B cell (primary cell): Measurements from ENCODE around the gene STUM. TPM values are rescaled to one million over a fixed set of nuclear protein-coding genes. Genes with fewer than 3 reads are reported as not detected.
"Not testable (repeated sequence)": the region's sequence is repeated elsewhere in the genome, so short reads cannot be mapped to it uniquely, and the experiment has no call there.

ENCODE experiments used
- ATAC-seq: fragments of 200-7000 bp; cut with Tn5 transposase; one replicate; pipeline ENCODE4 v1.10.0; 2021; ENCODE audit warnings: low read depth, mild to moderate bottlenecking, moderate number of reproducible peaks, moderate library complexity
- CTCF ChIA-PET: fragments of 350-600 bp; sonication (Branson Sonifier 250); formaldehyde crosslinking; loops from one replicate; lab custom pipeline; 2021; ENCODE audit warnings: antibody characterized with exemption, inconsistent platforms; lab: Charles Lee
- POLR2A ChIA-PET: fragments of 350-600 bp; sonication (Branson Sonifier 250); formaldehyde crosslinking; loops from one replicate; lab custom pipeline; 2021; ENCODE audit warnings: antibody characterized with exemption; lab: Charles Lee
- DNase-seq: peaks from one replicate; pipeline ENCODE4 v3.0.0; 2013
- H2AFZ ChIP-seq: 2 replicates; pipeline ENCODE4 v1.6.1; 2012; ENCODE audit warnings: mild to moderate bottlenecking, low read depth, low read length; ENCODE audit not compliant: insufficient read depth, poor library complexity, severe bottlenecking
- H3K27ac ChIP-seq, 2 donors: 1 replicate in 1 of 2; 2 replicates in 1 of 2; pipeline ENCODE4 v1.5.1; 2012 to 2013; ENCODE audit warnings: low read length in 2 of 2, mild to moderate bottlenecking in 2 of 2, moderate library complexity in 1 of 2
- H3K27me3 ChIP-seq, 4 experiments: fragments of 200-600 bp in 1 of 4; sonication (generic) in 1 of 4; replicated peaks in 1 of 4; 1 replicate in 2 of 4; 2 replicates in 2 of 4; pipeline versions ENCODE4 v1.6.1 to v1.7.0; 2013 to 2016; ENCODE audit warnings: low read length in 3 of 4, mild to moderate bottlenecking in 2 of 4, mixed read lengths in 1 of 4, moderate library complexity in 1 of 4; ENCODE audit not compliant: insufficient read depth in 4 of 4, control insufficient read depth in 3 of 4; ENCODE audit errors: control extremely low read depth in 1 of 4
- H3K36me3 ChIP-seq, 2 experiments: replicated peaks in 1 of 2; 1 replicate in 1 of 2; 2 replicates in 1 of 2; pipeline versions ENCODE4 v1.6.1 to v1.7.1; 2013; ENCODE audit warnings: low read length in 1 of 2; ENCODE audit not compliant: insufficient read depth in 2 of 2, control insufficient read depth in 1 of 2; ENCODE audit errors: control extremely low read depth in 1 of 2, extremely low read depth in 1 of 2
- H3K4me1 ChIP-seq, 2 donors: fragments of 200-600 bp in 1 of 2; sonication (generic) in 1 of 2; 1 replicate in 1 of 2; 2 replicates in 1 of 2; pipeline versions ENCODE4 v1.5.1 to v1.6.1; 2013 to 2017; ENCODE audit warnings: low read length in 2 of 2; ENCODE audit not compliant: control insufficient read depth in 2 of 2, insufficient read depth in 2 of 2
- H3K4me2 ChIP-seq: replicated peaks from 2 replicates; pipeline ENCODE3; 2012; ENCODE audit warnings: mild to moderate bottlenecking, low read depth, low read length; ENCODE audit not compliant: poor library complexity, severe bottlenecking
- H3K4me3 ChIP-seq, 5 experiments: fragments of 200-600 bp in 1 of 5; sonication (generic) in 1 of 5; 1 replicate in 3 of 5; 2 replicates in 2 of 5; pipeline versions ENCODE4 v1.5.1 to v1.7.0; 2011 to 2016; ENCODE audit warnings: low read length in 4 of 5, mild to moderate bottlenecking in 4 of 5, low read depth in 2 of 5, control low read depth in 1 of 5, moderate library complexity in 1 of 5; ENCODE audit not compliant: insufficient read depth in 1 of 5; ENCODE audit errors: control extremely low read depth in 1 of 5, extremely low read depth in 1 of 5
- H3K79me2 ChIP-seq: fragments of 200-600 bp; sonication (generic); one replicate; pipeline ENCODE4 v1.6.0; 2016; ENCODE audit warnings: low read length; ENCODE audit not compliant: control insufficient read depth, insufficient read depth
- H3K9ac ChIP-seq: fragments of 200-600 bp; sonication (generic); 2 replicates; pipeline ENCODE4 v1.6.1; 2017; ENCODE audit warnings: mild to moderate bottlenecking, low read length, moderate library complexity
- H3K9me3 ChIP-seq, 3 donors: one replicate each; pipeline versions ENCODE4 v1.6.1 to v1.7.1; 2013; ENCODE audit warnings: low read length in 2 of 3; ENCODE audit not compliant: control insufficient read depth in 2 of 3, insufficient read depth in 1 of 3; ENCODE audit errors: control extremely low read depth in 1 of 3
- H4K20me1 ChIP-seq: 2 replicates; pipeline ENCODE4 v1.6.0; 2012; ENCODE audit warnings: mild to moderate bottlenecking, low read length; ENCODE audit not compliant: insufficient read depth, control insufficient read depth, poor library complexity, severe bottlenecking
- H3K27ac Mint-ChIP-seq: one replicate; pipeline ENCODE4 v1.8.0; 2021; ENCODE audit warnings: mixed read lengths
- H3K27me3 Mint-ChIP-seq: one replicate; pipeline ENCODE4 v1.8.0; 2021; ENCODE audit warnings: mixed read lengths
- H3K4me1 Mint-ChIP-seq: one replicate; pipeline ENCODE4 v1.8.0; 2021; ENCODE audit warnings: mixed read lengths
- H3K4me3 Mint-ChIP-seq: one replicate; pipeline ENCODE4 v1.8.0; 2021; ENCODE audit warnings: mixed read lengths
- H3K9me3 Mint-ChIP-seq: one replicate; pipeline ENCODE4 v1.8.0; 2022; ENCODE audit warnings: mixed read lengths; ENCODE audit not compliant: insufficient read depth
- EZH2 ChIP-seq: IDR thresholded peaks from 2 replicates; pipeline ENCODE4 v1.6.1; 2012; ENCODE audit warnings: borderline replicate concordance, low read depth, mild to moderate bottlenecking, moderate library complexity, low read length; ENCODE audit not compliant: insufficient read depth, poor library complexity, severe bottlenecking
- WGBS: methylation state at CpG from one replicate; pipeline ENCODE4 v1.1.5; 2013; ENCODE audit warnings: missing lambda C conversion rate; ENCODE audit not compliant: insufficient coverage; 5-methylcytosine and 5-hydroxymethylcytosine counted together
- intact Hi-C: fragments of 100-400 bp; cut with micrococcal nuclease; formaldehyde crosslinking; loops from one replicate; pipeline ENCODE4 v1.10.0; 2022
- polyA plus RNA-seq: library from polyadenylated mRNA; depleted of rRNA; stranded (reverse); fragments of >200 nt; gene quantifications from 2 replicates; pipeline ENCODE4 v1.2.3, GENCODE V29; 2012
- total RNA-seq, 2 donors: library from RNA; stranded (reverse); fragments of 120-200 nt in 1 of 2; gene quantifications; 1 replicate in 1 of 2; 2 replicates in 1 of 2; pipeline versions ENCODE4 v1.2.3 to v1.2.4, GENCODE V29; 2013 to 2022
- TF ChIP-seq, protein P1 (sequence below): fragments of 200-600 bp; IDR thresholded peaks from one replicate; pipeline ENCODE4 v1.8.0; 2022; ENCODE audit warnings: antibody characterized with exemption, mild to moderate bottlenecking

Gene STUM
- total and polyA plus RNA-seq, 2 donors (not counting 1 experiment from before 2014, with no cell fraction given), result 0.12 to 0.69 TPM

GRCh38 chr1:226617109-226617508 lies 68.5 kb downstream of the STUM start:
- ChIA-PET POLR2A (no interaction called here), CTCF (no interaction called here)
- no peak overlapping the region for H3K4me3 ChIP-seq
- no peaks in the 10 kb centered on the region for H3K4me1 ChIP-seq
- Mint-ChIP-seq H3K9me3 (no peaks in the 10 kb centered on the region), H3K4me3 (no peak overlapping the region), H3K27me3 (no peaks in the 10 kb centered on the region), H3K4me1 (no peaks in the 10 kb centered on the region), H3K27ac (no peak overlapping the region)
- H3K4me2 ChIP-seq, result no peak overlapping the region
- no peaks in the 10 kb centered on the region for H4K20me1 ChIP-seq
- no peak for ATAC-seq
- intact Hi-C loops, result no loop called here
- TF ChIP-seq, protein P1, sequence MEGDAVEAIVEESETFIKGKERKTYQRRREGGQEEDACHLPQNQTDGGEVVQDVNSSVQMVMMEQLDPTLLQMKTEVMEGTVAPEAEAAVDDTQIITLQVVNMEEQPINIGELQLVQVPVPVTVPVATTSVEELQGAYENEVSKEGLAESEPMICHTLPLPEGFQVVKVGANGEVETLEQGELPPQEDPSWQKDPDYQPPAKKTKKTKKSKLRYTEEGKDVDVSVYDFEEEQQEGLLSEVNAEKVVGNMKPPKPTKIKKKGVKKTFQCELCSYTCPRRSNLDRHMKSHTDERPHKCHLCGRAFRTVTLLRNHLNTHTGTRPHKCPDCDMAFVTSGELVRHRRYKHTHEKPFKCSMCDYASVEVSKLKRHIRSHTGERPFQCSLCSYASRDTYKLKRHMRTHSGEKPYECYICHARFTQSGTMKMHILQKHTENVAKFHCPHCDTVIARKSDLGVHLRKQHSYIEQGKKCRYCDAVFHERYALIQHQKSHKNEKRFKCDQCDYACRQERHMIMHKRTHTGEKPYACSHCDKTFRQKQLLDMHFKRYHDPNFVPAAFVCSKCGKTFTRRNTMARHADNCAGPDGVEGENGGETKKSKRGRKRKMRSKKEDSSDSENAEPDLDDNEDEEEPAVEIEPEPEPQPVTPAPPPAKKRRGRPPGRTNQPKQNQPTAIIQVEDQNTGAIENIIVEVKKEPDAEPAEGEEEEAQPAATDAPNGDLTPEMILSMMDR, result no peak
- no peak for TF ChIP-seq EZH2
- no peak overlapping the region for H3K9ac ChIP-seq
- WGBS, result 96% methylated on average over 6 of the region's 8 CpGs
- peaks cover 0 to 3% (median 0%) of the 10 kb centered on the region in 3 donors for H3K9me3 ChIP-seq
- H3K36me3 ChIP-seq, result no peaks in the 10 kb centered on the region
- H3K27ac ChIP-seq, result no peak overlapping the region
- H2AFZ ChIP-seq, result no peak overlapping the region
- DNase-seq, result no peak
- H3K27me3 ChIP-seq, result no peaks in the 10 kb centered on the region
- no peaks in the 10 kb centered on the region for H3K79me2 ChIP-seq

DNA sequence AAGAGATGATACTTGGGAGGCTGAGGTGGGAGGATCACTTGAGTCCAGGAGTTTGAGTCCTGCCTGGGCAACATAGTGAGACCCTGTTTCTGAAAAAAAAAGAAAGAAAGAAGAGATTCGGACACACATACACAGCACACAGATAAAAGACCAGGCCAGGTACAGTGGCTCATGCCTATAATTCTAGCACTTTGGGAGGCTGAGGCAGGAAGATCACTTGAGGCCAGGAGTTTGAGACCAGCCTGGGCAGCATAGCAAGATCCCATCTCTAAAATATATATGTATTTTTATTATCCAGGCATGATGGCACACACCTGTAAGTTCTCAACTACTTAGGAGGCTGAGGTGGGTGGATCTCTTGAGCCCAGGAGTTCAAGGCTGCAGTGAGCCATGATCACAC lies 69.2 kb downstream of the STUM start:
- intact Hi-C loops, H3K4me3 ChIP-seq, POLR2A ChIA-PET, H3K4me1 ChIP-seq, H3K27ac Mint-ChIP-seq, H4K20me1 ChIP-seq, DNase-seq, H3K9me3 ChIP-seq, H3K79me2 ChIP-seq, H3K9ac ChIP-seq, H3K27ac ChIP-seq, H3K4me3 Mint-ChIP-seq, H3K27me3 Mint-ChIP-seq, H3K9me3 Mint-ChIP-seq, H3K4me1 Mint-ChIP-seq, H3K27me3 ChIP-seq, H3K36me3 ChIP-seq, H2AFZ ChIP-seq, CTCF ChIA-PET, H3K4me2 ChIP-seq, ATAC-seq: not testable (repeated sequence)
- WGBS, result no CpG with 5 or more reads among the region's 1 CpG
